Activated T-cell treated with anti-CD3 and anti-CD28 coated beads, Interleukin-2, amount 50 U/mL, for 72 hours (primary cell): ENCODE measurements around the gene CTBP2. TPM values are rescaled to one million over a fixed set of nuclear protein-coding genes. Genes with fewer than 3 reads are reported as not detected.
"Not testable (repeated sequence)": the region's sequence is repeated elsewhere in the genome, so short reads cannot be mapped to it uniquely, and the experiment has no call there.

Experiments
- ATAC-seq, 2 donors: fragments of 150-1000 bp; cut with Tn5 transposase; replicated peaks in 1 of 2; 2 replicates each; pipeline ENCODE4 v1.10.0; 2021; ENCODE audit warnings: moderate library complexity in 2 of 2, mild to moderate bottlenecking in 1 of 2
- DNase-seq, 2 donors: peaks; one replicate each; pipeline ENCODE4 v3.0.0; 2021 to 2022; ENCODE audit warnings: mixed read lengths in 1 of 2
- H3K27ac Mint-ChIP-seq: one replicate; pipeline ENCODE4 v1.8.0; 2022; ENCODE audit warnings: mild to moderate bottlenecking, moderate library complexity, mixed read lengths
- H3K27me3 Mint-ChIP-seq: one replicate; pipeline ENCODE4 v1.8.0; 2022; ENCODE audit warnings: low read depth, mixed read lengths
- H3K36me3 Mint-ChIP-seq, 2 donors: one replicate each; pipeline ENCODE4 v1.8.0; 2022; ENCODE audit warnings: mixed read lengths in 2 of 2, mild to moderate bottlenecking in 1 of 2; ENCODE audit not compliant: insufficient read depth in 2 of 2
- H3K4me1 Mint-ChIP-seq: one replicate; pipeline ENCODE4 v1.8.0; 2022; ENCODE audit warnings: low read depth, mixed read lengths
- H3K4me3 Mint-ChIP-seq, 2 donors: one replicate each; pipeline ENCODE4 v1.8.0; 2022; ENCODE audit warnings: mild to moderate bottlenecking in 2 of 2, mixed read lengths in 2 of 2, moderate library complexity in 2 of 2
- H3K9me3 Mint-ChIP-seq, 2 donors: one replicate each; pipeline ENCODE4 v1.8.0; 2022; ENCODE audit warnings: mixed read lengths in 2 of 2
- total RNA-seq, 2 donors: library from RNA; stranded (reverse); gene quantifications; one replicate each; pipeline ENCODE4 v1.2.3, GENCODE V29; 2022

The CTBP2 gene
- total RNA-seq, 2 donors from 2014 or later = 0.72 to 2.5 TPM

- peaks cover 18% of the 10 kb centered on the region for H3K27me3 Mint-ChIP-seq
- no peak for DNase-seq
- no peak for ATAC-seq
Observed at GRCh38 chr10:125172694-125173093, 12.3 kb upstream of the CTBP2 start.

GRCh38 chr10:125171402-125172306 is 11.3 kb upstream of the CTBP2 start:
- no peak overlapping the region for H3K27ac Mint-ChIP-seq
- no peak overlapping the region for H3K4me3 Mint-ChIP-seq
- ATAC-seq (no peak), DNase-seq (no peak)
- H3K4me1 Mint-ChIP-seq = no peaks in the 10 kb centered on the region
- H3K27me3 Mint-ChIP-seq = peaks cover 18% of the 10 kb centered on the region
- H3K9me3 Mint-ChIP-seq = peaks cover 0 to 2% of the 10 kb centered on the region in 2 donors
- H3K36me3 Mint-ChIP-seq = no peaks in the 10 kb centered on the region

More at GRCh38 chr10:125172694-125173093, 12.3 kb upstream of the CTBP2 start:
- no peaks in the 10 kb centered on the region for H3K4me1 Mint-ChIP-seq
- H3K9me3 Mint-ChIP-seq = peaks cover 0 to 3% of the 10 kb centered on the region in 2 donors
- H3K36me3 Mint-ChIP-seq = no peaks in the 10 kb centered on the region
- H3K4me3 Mint-ChIP-seq = no peak overlapping the region
- H3K27ac Mint-ChIP-seq = no peak overlapping the region

- Mint-ChIP-seq H3K36me3 (no peaks in the 10 kb centered on the region), H3K27me3 (peaks cover 10% of the 10 kb centered on the region), H3K4me1 (no peaks in the 10 kb centered on the region), H3K4me3 (no peak overlapping the region), H3K9me3 (no peaks in the 10 kb centered on the region), H3K27ac (no peak overlapping the region)
- ATAC-seq = no peak
- no peak for DNase-seq
Observed at GRCh38 chr10:125169915-125170314, 9.6 kb upstream of the CTBP2 start.

- Mint-ChIP-seq H3K27me3 (peaks cover 4% of the 10 kb centered on the region), H3K9me3 (no peaks in the 10 kb centered on the region), H3K4me3 (no peak overlapping the region), H3K4me1 (no peaks in the 10 kb centered on the region), H3K36me3 (no peaks in the 10 kb centered on the region), H3K27ac (no peak overlapping the region)
- ATAC-seq = no peak
- no peak for DNase-seq
Observed at GRCh38 chr10:125169279-125169678, 8.9 kb upstream of the CTBP2 start.

GRCh38 chr10:125166658-125167057 is 6.3 kb upstream of the CTBP2 start:
- DNase-seq (no peak), ATAC-seq (no peak)
- H3K27ac Mint-ChIP-seq = no peak overlapping the region
- H3K27me3 Mint-ChIP-seq = peaks cover 4% of the 10 kb centered on the region
- H3K9me3 Mint-ChIP-seq = no peaks in the 10 kb centered on the region
- no peaks in the 10 kb centered on the region for H3K36me3 Mint-ChIP-seq
- no peak overlapping the region for H3K4me3 Mint-ChIP-seq
- no peaks in the 10 kb centered on the region for H3K4me1 Mint-ChIP-seq

GRCh38 chr10:125165584-125166573 is 5.5 kb upstream of the CTBP2 start:
- DNase-seq = no peak
- ATAC-seq = no peak
- peaks cover 4% of the 10 kb centered on the region for H3K27me3 Mint-ChIP-seq
- no peak overlapping the region for H3K27ac Mint-ChIP-seq
- H3K9me3 Mint-ChIP-seq = no peaks in the 10 kb centered on the region
- H3K36me3 Mint-ChIP-seq = no peaks in the 10 kb centered on the region
- H3K4me3 Mint-ChIP-seq = no peak overlapping the region
- no peaks in the 10 kb centered on the region for H3K4me1 Mint-ChIP-seq

- Mint-ChIP-seq H3K4me3 (no peak overlapping the region), H3K27me3 (peaks cover 4% of the 10 kb centered on the region), H3K9me3 (no peaks in the 10 kb centered on the region), H3K4me1 (no peaks in the 10 kb centered on the region), H3K27ac (no peak overlapping the region), H3K36me3 (no peaks in the 10 kb centered on the region)
- no peak for ATAC-seq
- DNase-seq = no peak
Observed at GRCh38 chr10:125164421-125164820, 4.1 kb upstream of the CTBP2 start.

- Mint-ChIP-seq H3K9me3 (no peaks in the 10 kb centered on the region), H3K36me3 (no peaks in the 10 kb centered on the region), H3K4me1 (no peaks in the 10 kb centered on the region), H3K4me3 (no peak overlapping the region), H3K27ac (no peak overlapping the region), H3K27me3 (peaks cover 4% of the 10 kb centered on the region)
- ATAC-seq = no peak
- no peak for DNase-seq
Observed at GRCh38 chr10:125163803-125164202, 3.4 kb upstream of the CTBP2 start.

GRCh38 chr10:125163312-125163711 is 2.9 kb upstream of the CTBP2 start:
- H3K27ac Mint-ChIP-seq, H3K4me1 Mint-ChIP-seq, H3K27me3 Mint-ChIP-seq, H3K4me3 Mint-ChIP-seq, DNase-seq, H3K9me3 Mint-ChIP-seq, ATAC-seq, H3K36me3 Mint-ChIP-seq: not testable (repeated sequence)

GRCh38 chr10:125162120-125162931 is 2.0 kb upstream of the CTBP2 start:
- H3K4me3 Mint-ChIP-seq = peak overlapping the region; percentile 72
- no peak for DNase-seq
- H3K27ac Mint-ChIP-seq = no peak overlapping the region
- H3K36me3 Mint-ChIP-seq = no peaks in the 10 kb centered on the region
- no peak for ATAC-seq
- H3K27me3 Mint-ChIP-seq = peaks cover 18% of the 10 kb centered on the region
- no peaks in the 10 kb centered on the region for H3K4me1 Mint-ChIP-seq
- no peaks in the 10 kb centered on the region for H3K9me3 Mint-ChIP-seq

GRCh38 chr10:125161707-125162119 is 1.4 kb upstream of the CTBP2 start:
- no peaks in the 10 kb centered on the region for H3K4me1 Mint-ChIP-seq
- no peak overlapping the region for H3K27ac Mint-ChIP-seq
- H3K27me3 Mint-ChIP-seq = peaks cover 24% of the 10 kb centered on the region
- no peaks in the 10 kb centered on the region for H3K36me3 Mint-ChIP-seq
- peak in 1 of 2 donors; percentile 17 for ATAC-seq
- H3K4me3 Mint-ChIP-seq = peak overlapping the region; percentile 72
- no peaks in the 10 kb centered on the region for H3K9me3 Mint-ChIP-seq
- DNase-seq = no peak

GRCh38 chr10:125160856-125161706 is 718 bp upstream of the CTBP2 start:
- ATAC-seq = peak; percentile 58 to 59
- Mint-ChIP-seq H3K4me1 (no peaks in the 10 kb centered on the region), H3K27ac (no peak overlapping the region), H3K27me3 (peaks cover 29% of the 10 kb centered on the region), H3K9me3 (no peaks in the 10 kb centered on the region), H3K4me3 (peak overlapping the region; percentile 72), H3K36me3 (no peaks in the 10 kb centered on the region)
- DNase-seq = peak; percentile 23 to 35
